Vagina (tissue), 2 donors: Measurements from ENCODE around the gene TIPIN.
"Not testable (repeated sequence)": the region's sequence is repeated elsewhere in the genome, so short reads cannot be mapped to it uniquely, and the experiment has no call there.

Experiments used
- POLR2A ChIP-seq, 2 donors: fragments of 450-650 bp; IDR thresholded peaks; one replicate each; pipeline ENCODE4 v1.6.1; 2017; ENCODE audit warnings: antibody characterized with exemption in 2 of 2, mild to moderate bottlenecking in 2 of 2, moderate library complexity in 2 of 2
- TF ChIP-seq, protein P1 (sequence below), 3 experiments: fragments of 450-650 bp in 2 of 3; fragments of 200-600 bp in 1 of 3; sonication (generic) in 1 of 3; IDR thresholded peaks; one replicate each; pipeline ENCODE4 v1.5.1; 2017 to 2019; ENCODE audit warnings: antibody characterized with exemption in 3 of 3, mild to moderate bottlenecking in 2 of 3, moderate library complexity in 2 of 3

DNA sequence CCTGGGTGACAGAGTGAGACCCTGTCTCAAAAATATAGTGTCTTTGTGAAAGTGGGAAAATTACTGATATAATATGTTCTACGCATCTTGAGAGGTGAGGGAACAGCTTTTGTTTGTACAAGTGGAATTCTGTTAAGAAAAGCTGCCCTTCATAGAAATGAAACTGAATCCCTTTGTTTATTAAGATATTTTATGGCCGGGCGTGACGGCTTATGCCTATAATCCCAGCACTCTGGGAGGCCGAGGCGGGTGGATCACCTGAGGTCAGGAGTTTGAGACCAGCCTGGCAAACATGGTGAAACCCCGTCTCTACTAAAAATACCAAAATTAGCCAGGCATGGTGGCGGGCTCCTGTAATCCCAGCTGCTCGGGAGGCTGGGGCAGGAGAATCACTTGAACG, 52.1 kb downstream of the TIPIN start:
- TF ChIP-seq, protein P1, sequence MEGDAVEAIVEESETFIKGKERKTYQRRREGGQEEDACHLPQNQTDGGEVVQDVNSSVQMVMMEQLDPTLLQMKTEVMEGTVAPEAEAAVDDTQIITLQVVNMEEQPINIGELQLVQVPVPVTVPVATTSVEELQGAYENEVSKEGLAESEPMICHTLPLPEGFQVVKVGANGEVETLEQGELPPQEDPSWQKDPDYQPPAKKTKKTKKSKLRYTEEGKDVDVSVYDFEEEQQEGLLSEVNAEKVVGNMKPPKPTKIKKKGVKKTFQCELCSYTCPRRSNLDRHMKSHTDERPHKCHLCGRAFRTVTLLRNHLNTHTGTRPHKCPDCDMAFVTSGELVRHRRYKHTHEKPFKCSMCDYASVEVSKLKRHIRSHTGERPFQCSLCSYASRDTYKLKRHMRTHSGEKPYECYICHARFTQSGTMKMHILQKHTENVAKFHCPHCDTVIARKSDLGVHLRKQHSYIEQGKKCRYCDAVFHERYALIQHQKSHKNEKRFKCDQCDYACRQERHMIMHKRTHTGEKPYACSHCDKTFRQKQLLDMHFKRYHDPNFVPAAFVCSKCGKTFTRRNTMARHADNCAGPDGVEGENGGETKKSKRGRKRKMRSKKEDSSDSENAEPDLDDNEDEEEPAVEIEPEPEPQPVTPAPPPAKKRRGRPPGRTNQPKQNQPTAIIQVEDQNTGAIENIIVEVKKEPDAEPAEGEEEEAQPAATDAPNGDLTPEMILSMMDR (IDR thresholded peaks at IDR 0.05), result not testable (repeated sequence)
- TF ChIP-seq POLR2A (IDR thresholded peaks at IDR 0.05), result not testable (repeated sequence)
